Stimulated activated effector memory CD8-positive, alpha-beta T cell treated with anti-CD3 and anti-CD28 coated beads, Interleukin-12 subunit alpha, Interleukin-12 subunit beta, amount 100 ng/mL, for 72 hours (primary cell): ENCODE measurements around the gene PRAMEF1.
"Not testable (repeated sequence)": the region's sequence is repeated elsewhere in the genome, so short reads cannot be mapped to it uniquely, and the experiment has no call there.

ENCODE experiments used
- ATAC-seq: fragments of 150-1000 bp; cut with Tn5 transposase; 2 replicates; pipeline ENCODE4 v1.10.0; 2021
- DNase-seq, 2 donors: peaks; one replicate each; pipeline ENCODE4 v3.0.0; 2021 to 2022; ENCODE audit warnings: low spot score in 2 of 2
- H3K27ac Mint-ChIP-seq: one replicate; pipeline ENCODE4 v1.8.0; 2022; ENCODE audit warnings: mild to moderate bottlenecking, mixed read lengths
- H3K36me3 Mint-ChIP-seq: one replicate; pipeline ENCODE4 v1.8.0; 2022; ENCODE audit warnings: mild to moderate bottlenecking, mixed read lengths
- H3K4me1 Mint-ChIP-seq: one replicate; pipeline ENCODE4 v1.8.0; 2022; ENCODE audit warnings: mixed read lengths
- H3K4me3 Mint-ChIP-seq: one replicate; pipeline ENCODE4 v1.8.0; 2022; ENCODE audit warnings: mild to moderate bottlenecking, mixed read lengths
- H3K9me3 Mint-ChIP-seq: one replicate; pipeline ENCODE4 v1.8.0; 2022; ENCODE audit warnings: mixed read lengths

The PRAMEF1 gene

GRCh38 chr1:12810691-12811408, 19.7 kb downstream of the PRAMEF1 start:
- Mint-ChIP-seq H3K4me3 (no peak overlapping the region), H3K27ac (no peak overlapping the region), H3K36me3 (no peaks in the 10 kb centered on the region), H3K9me3 (peaks cover 2% of the 10 kb centered on the region), H3K4me1 (no peaks in the 10 kb centered on the region)
- DNase-seq: no peak
- no peak for ATAC-seq

DNA sequence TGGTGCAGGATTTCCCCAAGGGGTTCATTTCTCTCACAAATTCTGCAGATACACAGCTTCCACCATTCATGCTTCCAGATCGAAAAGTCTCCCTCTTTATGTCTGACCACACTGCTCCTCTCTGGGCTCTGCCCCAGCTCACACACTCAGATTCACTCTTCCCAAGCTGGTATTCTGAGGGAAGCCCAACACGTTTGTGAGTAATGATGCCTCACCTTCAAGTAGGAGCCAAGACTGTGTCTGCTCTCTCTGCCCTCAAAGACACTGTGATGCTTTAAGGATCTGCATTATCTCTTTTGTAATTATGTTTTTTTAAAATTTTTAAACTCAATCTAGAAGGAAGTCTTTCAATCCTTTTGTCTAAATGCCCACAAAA, 20.2 kb downstream of the PRAMEF1 start:
- no peaks in the 10 kb centered on the region for H3K9me3 Mint-ChIP-seq
- H3K27ac Mint-ChIP-seq: no peak overlapping the region

GRCh38 chr1:12819061-12819460, 27.9 kb downstream of the PRAMEF1 start:
- not testable (repeated sequence) for H3K36me3 Mint-ChIP-seq, H3K27ac Mint-ChIP-seq, DNase-seq, H3K9me3 Mint-ChIP-seq, H3K4me3 Mint-ChIP-seq, ATAC-seq, H3K4me1 Mint-ChIP-seq

More for the DNA sequence above, 20.2 kb downstream of the PRAMEF1 start:
- Mint-ChIP-seq H3K36me3 (no peaks in the 10 kb centered on the region), H3K4me3 (no peak overlapping the region), H3K4me1 (no peaks in the 10 kb centered on the region)
- DNase-seq: no peak
- ATAC-seq: no peak

DNA sequence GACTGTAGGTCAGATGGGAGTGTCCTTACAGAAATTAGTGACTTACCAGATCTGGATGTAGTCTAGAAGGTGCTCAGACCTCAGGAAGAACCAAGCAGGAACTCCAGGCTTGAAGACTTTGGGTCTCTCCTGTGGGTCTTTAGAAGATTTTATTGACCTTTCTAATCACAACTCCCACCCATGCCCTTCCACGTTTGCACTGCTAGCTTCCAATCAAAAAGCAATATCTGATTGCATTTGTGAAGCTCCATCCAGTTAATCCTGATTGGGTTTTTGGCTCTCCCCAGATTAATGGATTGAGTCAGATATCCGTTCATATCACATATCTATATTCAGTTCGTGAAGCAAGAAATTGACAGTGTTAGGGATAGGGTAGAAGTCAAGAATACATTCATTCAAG, 40.1 kb downstream of the PRAMEF1 start, which contains the start of gene PRAMEF11:
TSS of gene PRAMEF11 (minus strand) at position 101 of the 400 bp plus-strand sequence. CDS start 2,621 bp downstream, outside the sequence.
- not testable (repeated sequence) for H3K4me1 Mint-ChIP-seq, DNase-seq, H3K27ac Mint-ChIP-seq, H3K36me3 Mint-ChIP-seq, ATAC-seq, H3K9me3 Mint-ChIP-seq, H3K4me3 Mint-ChIP-seq

DNA sequence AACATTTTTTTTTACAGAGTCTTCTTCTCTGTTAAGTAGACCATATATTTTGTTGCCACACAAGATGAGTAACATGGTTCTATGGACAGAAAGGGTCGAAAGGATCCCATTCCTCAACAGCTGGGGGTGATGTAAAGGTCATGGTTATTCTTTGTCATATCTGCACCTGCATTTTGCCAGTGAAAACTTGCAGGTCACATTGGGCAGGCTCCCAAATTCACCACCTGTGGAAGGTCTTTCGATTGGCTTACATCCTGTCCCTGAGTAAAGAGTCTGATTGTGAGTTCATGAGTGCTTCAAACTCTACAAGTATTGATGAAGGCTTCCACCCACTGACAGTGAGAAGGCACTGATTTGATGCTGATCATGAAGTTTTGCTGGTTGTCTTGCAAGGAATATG, 42.1 kb downstream of the PRAMEF1 start:
- not testable (repeated sequence) for H3K36me3 Mint-ChIP-seq, H3K27ac Mint-ChIP-seq, H3K4me3 Mint-ChIP-seq, H3K9me3 Mint-ChIP-seq, ATAC-seq, DNase-seq, H3K4me1 Mint-ChIP-seq
